ENCODE measurements around the gene NCAM2.

NCAM2 gene

DNA sequence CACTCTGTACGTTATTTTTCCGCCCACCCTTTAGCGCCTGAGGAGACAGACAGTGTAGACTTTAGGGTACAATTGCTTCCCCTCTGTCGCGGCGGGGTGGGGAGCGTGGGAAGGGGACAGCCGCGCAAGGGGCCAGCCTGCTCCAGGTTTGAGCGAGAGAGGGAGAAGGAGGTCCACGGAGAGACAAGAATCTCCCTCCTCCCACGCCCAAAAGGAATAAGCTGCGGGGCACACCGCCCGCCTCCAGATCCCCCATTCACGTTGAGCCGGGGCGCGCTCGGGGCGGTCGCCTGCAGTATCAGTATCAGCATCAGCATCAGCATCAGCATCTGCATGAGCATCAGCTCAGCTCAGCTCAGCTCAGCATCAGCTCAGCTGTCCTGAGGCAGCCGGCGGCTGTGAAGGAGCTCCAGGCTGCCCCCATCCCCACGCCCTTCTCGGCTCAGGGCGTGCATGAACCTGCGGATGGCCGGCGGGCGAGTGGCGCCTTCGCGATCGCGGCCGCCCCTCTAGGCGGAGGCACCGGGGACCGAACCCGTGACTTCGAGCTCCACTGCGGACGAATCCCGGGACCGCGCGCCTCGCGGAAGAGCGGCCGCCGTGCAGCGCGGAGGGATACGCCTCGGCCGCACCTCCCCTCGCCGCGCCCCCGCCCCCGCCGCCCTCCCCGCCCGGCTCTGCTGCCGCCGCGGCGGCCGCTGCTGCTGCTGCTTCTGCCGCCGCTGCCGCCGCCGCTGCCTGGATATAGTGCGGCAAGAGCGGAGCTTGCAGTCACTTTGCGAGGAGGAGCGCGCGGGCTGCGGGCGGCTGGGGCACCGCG, at the start of gene NCAM2:
TSS of gene NCAM2 (plus strand) at position 774 of the 820 bp plus-strand sequence.
- DNase-seq (ENCODE audit: low spot score): peak; percentile 18

DNA sequence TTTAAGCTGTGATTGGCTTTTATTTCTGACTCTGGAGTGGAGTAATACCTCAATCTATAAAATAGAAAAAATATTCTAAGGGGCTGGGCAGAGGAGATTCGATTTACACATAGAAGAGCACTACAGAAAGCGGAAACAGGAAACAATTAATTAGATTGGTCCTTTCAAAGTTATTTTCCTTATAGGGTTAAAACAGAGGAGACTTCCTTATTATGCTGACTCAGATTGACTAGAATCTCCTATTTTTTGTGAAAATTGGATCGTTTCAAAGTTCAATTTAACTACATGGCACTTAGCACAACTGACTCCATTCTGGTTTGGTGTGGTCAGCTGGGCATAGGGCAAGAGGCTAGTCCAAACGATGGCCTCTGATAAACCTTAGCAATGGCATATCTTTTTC, 48.3 kb upstream of the NCAM2 start:
- no peak for DNase-seq (ENCODE audit: low spot score)

- DNase-seq (ENCODE audit: low spot score): no peak
These were observed 32.4 kb upstream of the NCAM2 start for GRCh38 chr21:20965816-20966215.

GRCh38 chr21:20968391-20968790, 29.8 kb upstream of the NCAM2 start:
- no peak for DNase-seq (ENCODE audit: low spot score)

GRCh38 chr21:20970691-20971090, 27.5 kb upstream of the NCAM2 start:
- no peak for DNase-seq (ENCODE audit: low spot score)

GRCh38 chr21:20971296-20971921, 26.8 kb upstream of the NCAM2 start:
- DNase-seq (ENCODE audit: low spot score): peak; percentile 45

- DNase-seq (ENCODE audit: low spot score): no peak
These were observed 3.4 kb upstream of the NCAM2 start for GRCh38 chr21:20994790-20995189.

GRCh38 chr21:20996421-20997310, 1.5 kb upstream of the NCAM2 start:
- no peak for DNase-seq (ENCODE audit: low spot score)

- no peak for DNase-seq (ENCODE audit: low spot score)
These were observed 936 bp upstream of the NCAM2 start for GRCh38 chr21:20997311-20997635.

DNA sequence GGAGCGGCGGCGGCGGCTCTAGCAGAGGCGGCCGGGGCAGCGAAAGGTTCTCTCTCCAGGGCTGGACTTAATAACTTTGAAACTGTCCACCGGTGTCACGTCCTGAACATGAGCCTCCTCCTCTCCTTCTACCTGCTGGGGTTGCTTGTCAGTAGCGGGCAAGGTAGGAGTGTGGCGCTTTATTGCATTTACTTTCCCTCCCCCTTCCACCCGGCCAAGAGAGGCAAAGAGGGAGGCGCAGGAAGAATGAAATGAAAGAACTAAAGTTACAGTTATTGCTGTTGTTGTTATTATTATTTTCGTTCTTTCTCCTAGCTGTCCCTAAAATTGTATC, 214 bp downstream of the NCAM2 start:
- no peak for DNase-seq (ENCODE audit: low spot score)

DNA sequence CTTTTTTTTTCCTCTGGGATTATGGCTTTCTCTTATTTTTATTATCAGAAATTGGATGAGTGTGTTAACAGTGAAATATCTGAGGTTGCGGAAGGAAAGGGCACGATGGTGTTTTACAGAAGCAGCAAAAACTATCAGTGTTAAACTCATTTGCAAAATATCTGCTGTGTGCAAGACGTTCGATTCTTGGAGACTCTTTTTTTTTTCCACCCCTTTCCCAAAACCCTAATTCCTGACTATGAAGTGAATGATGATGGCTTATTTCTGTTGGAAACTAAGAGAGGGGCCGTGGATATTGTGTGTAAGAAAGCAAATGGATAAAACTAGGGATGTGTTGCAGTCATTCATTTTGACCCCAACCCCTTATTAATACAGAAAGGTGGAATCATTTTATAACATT, 677 bp downstream of the NCAM2 start:
- no peak for DNase-seq (ENCODE audit: low spot score)

DNA sequence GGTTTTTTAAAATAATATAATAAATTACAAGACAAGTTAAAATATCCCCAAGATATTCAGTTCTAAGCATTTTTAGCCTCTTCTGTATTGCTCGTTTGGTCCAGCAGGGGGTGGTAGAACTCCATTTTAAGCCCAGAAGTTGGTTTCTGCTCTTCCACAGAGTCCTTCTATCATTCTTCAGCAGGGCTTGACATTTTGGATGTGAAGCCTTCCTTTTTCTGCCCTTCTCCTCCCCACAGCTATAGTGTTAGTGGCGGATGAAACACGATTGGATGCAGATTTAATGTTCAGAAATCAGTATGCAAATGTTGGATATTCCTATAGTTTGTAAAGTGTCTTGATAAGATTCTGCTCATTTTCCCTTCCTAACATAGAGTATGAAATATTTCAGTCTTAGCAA, 1.4 kb downstream of the NCAM2 start:
- DNase-seq (ENCODE audit: low spot score): peak; percentile 39

DNA sequence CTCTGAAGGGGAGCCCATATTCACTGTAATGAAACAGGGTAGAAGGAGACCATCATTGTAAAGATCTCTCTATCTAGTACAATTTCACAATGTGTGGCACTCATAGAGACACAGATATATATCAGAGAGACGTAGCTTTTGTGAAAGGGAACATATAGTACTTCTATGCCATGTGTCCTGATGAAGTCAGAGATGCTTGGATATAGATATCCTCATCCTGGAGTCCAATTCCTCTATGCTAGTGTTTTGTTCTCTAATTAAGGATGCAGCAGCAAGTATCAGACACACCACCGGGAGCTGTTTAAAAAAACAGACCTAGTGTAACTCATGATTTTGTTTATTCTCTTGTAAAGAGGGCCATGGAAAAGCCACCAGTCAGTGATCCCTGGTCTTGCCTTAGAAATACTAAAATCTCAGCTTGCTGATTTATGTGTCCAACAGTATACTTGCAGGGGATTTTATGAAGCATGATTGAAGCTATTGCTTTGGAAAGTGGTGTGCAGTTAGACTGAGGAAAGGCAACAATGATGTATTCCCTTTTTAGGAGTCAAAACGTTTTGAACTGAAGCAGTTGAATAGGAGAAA, 2.5 kb downstream of the NCAM2 start:
- no peak for DNase-seq (ENCODE audit: low spot score)

GRCh38 chr21:21001591-21002100, 3.4 kb downstream of the NCAM2 start:
- DNase-seq (ENCODE audit: low spot score): no peak

- no peak for DNase-seq (ENCODE audit: low spot score)
These were observed 3.9 kb downstream of the NCAM2 start for GRCh38 chr21:21002153-21002552.

- peak; percentile 21 for DNase-seq (ENCODE audit: low spot score)
These were observed 5.5 kb downstream of the NCAM2 start for GRCh38 chr21:21003701-21004100.

- DNase-seq (ENCODE audit: low spot score): no peak
These were observed 9.4 kb downstream of the NCAM2 start for GRCh38 chr21:21007606-21008005.

- DNase-seq (ENCODE audit: low spot score): no peak
These were observed 12.0 kb downstream of the NCAM2 start for GRCh38 chr21:21010228-21010627.

- no peak for DNase-seq (ENCODE audit: low spot score)
These were observed 12.5 kb downstream of the NCAM2 start for GRCh38 chr21:21010698-21011097.

- DNase-seq (ENCODE audit: low spot score): no peak
These were observed 20.6 kb downstream of the NCAM2 start for GRCh38 chr21:21018821-21019220.

GRCh38 chr21:21019681-21020080, 21.5 kb downstream of the NCAM2 start:
- DNase-seq (ENCODE audit: low spot score): no peak

DNA sequence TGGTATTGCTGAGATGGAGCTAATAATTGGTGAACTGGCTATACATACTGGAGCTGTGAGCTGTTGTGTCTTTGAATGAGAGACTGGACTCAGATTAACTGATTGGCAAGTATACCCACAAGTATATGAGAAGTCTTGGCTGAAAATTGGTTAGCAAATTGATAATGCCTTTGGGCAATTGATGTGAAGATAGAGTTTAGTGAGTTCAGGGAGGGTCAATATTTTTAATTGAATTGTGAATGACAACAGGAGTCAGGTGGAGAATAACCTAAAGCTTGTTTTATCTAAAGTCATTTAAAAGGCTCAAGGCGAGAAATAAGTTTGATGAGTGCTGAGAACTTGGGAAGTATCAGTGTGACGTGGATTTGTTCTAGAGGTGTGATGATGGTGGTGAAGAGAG, 27.5 kb downstream of the NCAM2 start:
- DNase-seq (ENCODE audit: low spot score): no peak
